Activated gamma-delta T cell treated with Interleukin-2 at 50 U/mL for 16 hours (primary cell): ENCODE data around the gene PTPN4.

ENCODE experiments used
- DNase-seq: peaks from one replicate; pipeline ENCODE4 v3.0.0-alpha.2; 2020

PTPN4 gene, protein sequence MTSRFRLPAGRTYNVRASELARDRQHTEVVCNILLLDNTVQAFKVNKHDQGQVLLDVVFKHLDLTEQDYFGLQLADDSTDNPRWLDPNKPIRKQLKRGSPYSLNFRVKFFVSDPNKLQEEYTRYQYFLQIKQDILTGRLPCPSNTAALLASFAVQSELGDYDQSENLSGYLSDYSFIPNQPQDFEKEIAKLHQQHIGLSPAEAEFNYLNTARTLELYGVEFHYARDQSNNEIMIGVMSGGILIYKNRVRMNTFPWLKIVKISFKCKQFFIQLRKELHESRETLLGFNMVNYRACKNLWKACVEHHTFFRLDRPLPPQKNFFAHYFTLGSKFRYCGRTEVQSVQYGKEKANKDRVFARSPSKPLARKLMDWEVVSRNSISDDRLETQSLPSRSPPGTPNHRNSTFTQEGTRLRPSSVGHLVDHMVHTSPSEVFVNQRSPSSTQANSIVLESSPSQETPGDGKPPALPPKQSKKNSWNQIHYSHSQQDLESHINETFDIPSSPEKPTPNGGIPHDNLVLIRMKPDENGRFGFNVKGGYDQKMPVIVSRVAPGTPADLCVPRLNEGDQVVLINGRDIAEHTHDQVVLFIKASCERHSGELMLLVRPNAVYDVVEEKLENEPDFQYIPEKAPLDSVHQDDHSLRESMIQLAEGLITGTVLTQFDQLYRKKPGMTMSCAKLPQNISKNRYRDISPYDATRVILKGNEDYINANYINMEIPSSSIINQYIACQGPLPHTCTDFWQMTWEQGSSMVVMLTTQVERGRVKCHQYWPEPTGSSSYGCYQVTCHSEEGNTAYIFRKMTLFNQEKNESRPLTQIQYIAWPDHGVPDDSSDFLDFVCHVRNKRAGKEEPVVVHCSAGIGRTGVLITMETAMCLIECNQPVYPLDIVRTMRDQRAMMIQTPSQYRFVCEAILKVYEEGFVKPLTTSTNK

DNA sequence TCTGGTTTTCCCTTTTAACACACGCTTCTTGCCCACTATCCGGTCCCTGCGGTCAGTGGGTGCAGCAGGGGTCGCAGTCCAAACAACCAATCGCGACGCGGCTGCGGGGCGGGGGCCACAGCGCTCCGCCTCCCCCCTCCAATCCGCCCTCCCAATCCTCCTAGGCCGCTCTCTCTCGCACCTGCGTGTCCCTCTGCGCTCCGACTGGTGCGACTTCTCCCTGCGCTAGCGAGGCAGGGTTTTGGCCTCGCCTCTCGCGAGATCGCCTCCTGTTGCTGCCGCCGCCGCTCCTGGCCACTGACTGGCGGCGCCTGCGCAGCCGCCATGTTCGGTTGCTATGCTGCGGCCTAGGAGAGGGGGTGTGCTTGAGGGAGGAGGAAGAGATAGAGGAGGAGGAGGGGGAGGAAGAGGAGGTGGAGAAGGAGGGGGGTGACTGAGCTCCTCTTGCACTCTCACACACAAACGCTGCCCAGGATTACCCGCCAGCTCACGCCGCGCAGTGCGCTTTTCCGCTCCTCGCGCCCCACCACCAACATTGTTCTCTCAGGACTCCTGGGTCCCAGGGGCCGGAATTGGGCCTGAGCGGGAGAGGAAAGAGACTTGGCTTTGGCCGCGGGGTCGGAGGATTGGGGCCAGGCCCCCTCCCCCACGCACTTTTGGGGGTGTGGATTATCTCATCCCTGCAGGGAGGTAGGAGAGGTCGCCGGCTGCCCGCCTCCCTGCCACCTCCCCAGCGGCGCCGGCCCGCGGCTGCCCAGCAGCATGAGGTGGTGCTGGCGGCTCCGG lies at the start of gene PTPN4:
Gene PTPN4 (plus strand): TSS at position 472 of the 786 bp plus-strand sequence. CDS start 49,932 bp downstream, outside the sequence.
- DNase-seq: peak; percentile 93

DNA sequence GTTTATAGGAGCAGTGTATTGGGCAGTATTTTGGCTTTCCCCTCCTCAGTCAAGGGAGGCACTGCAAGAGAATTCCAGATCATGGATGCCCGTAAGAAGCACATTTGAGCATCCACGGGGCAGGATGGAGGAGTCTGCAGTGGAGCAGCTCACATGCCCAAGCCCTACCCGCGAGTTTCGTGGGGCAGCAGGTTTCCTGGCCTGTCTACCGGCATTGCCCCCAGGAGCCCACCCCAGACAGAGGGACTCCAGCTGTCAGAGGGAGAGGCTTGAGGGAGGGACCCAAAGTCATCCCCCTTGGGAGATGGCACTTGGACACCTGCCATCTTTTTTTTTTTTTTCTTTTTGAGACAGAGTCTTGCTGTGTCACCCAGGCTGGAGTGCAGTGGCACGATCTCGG lies 49.4 kb upstream of the PTPN4 start:
- DNase-seq: no peak

GRCh38 chr2:119711352-119711751 lies 48.4 kb upstream of the PTPN4 start:
- no peak for DNase-seq

GRCh38 chr2:119712571-119712970 lies 47.2 kb upstream of the PTPN4 start:
- no peak for DNase-seq

- DNase-seq: no peak
Observed at GRCh38 chr2:119713819-119714490, 45.8 kb upstream of the PTPN4 start.

DNA sequence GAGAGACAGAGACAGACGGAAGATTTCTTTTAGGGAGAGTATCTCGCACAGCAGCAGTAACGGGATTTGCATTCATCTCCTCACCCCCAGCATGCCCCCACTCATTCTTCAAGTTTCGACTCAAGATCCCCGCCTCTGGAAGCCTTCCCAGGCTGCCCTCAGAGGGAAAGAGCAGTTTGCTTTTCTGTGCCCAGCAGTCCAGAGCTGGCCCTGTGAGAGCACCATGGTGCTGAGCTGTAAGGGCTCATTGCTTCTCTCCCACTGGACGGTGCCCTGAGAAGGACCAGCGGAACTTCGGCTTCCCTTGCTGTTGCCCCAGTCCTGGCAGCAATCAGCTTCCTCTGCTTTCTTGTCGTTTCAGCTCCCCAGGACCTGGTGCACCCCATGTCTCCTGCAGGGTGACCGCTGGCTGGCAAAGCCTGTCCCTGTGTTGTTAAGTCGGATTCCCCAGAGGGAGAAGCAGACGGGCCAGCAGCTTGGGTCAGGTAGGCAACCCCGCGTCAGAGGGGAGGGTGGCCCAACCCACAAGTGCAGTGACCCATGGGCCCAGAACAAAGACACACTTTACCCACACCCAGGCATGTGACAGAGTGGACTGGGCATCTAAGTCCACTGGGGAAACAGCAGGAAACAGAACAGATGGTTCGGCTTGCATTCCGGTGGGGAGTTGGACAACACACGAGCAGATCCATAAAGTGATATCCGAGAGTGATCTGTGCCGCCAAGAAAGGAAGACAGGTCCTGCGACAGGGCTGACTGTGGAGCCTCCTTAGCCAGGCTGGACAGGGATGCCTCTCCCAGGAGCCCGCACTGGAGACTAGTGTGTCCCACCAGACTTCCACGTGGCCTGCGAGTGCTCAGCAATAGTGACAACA lies 44.1 kb upstream of the PTPN4 start:
- no peak for DNase-seq

DNA sequence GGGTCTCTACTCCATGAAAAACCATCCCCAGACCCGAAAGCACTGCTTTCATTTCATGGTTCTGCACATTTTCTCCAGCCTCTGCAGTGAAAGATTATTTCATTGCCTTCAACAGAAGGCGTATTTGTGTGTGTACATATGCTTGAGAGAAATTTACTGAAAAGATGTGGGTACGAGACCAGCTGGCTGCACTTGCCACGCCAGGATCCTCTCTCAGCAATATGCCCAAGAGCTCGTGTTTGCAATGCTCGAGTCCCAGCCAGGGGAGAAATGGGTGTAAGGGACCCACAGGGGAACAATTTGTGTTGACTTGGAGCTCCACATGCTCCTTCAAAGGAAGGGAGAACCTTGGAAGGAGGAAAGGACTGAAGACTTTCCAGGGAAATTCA lies 43.4 kb upstream of the PTPN4 start:
- no peak for DNase-seq

GRCh38 chr2:119718501-119719260 lies 41.0 kb upstream of the PTPN4 start:
- DNase-seq: no peak

GRCh38 chr2:119719261-119719627 lies 40.5 kb upstream of the PTPN4 start:
- no peak for DNase-seq

- DNase-seq: no peak
Observed at GRCh38 chr2:119721043-119721442, 38.7 kb upstream of the PTPN4 start.

DNA sequence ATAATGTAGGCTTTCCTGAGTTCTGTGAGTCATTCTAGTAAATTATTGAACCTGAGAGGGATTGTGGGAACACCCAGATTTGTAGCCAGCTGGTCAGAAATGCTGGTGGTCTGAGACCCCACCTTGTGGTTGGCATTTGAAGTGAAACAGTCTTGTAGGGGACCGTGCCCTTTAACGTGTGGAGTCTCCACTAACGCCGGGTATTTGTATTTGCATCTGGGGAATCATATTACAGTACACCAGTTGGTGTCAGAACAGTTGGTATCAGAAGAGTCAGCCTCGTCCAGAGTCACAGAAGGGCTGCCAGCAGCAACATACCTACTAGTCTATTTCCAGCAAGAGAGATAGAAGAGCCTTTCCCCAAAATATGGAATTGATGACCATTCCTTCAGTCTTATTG lies 38.3 kb upstream of the PTPN4 start:
- no peak for DNase-seq

GRCh38 chr2:119721904-119722303 lies 37.8 kb upstream of the PTPN4 start:
- no peak for DNase-seq

DNA sequence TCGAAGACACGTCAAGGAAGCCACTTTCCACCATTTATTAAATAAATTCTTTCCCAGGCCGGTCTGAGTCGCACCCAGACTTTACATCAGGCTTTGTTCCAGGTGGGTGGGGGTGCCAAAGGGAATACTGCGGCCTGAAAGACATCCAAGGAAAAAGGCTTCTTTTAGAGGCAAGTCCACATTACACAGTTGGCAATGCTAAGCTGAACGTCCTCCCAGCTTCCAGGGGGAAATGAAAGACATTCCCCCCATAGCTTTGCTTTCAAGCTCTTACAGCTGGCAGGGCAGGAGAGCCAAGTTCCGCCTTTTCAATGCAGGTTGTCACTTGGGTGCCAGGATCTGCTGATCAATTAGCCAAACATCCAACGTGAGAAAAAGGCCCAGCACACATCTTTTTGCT lies 36.5 kb upstream of the PTPN4 start:
- no peak for DNase-seq

GRCh38 chr2:119723784-119724467 lies 35.8 kb upstream of the PTPN4 start:
- DNase-seq: no peak

GRCh38 chr2:119724656-119725485 lies 34.9 kb upstream of the PTPN4 start:
- no peak for DNase-seq

DNA sequence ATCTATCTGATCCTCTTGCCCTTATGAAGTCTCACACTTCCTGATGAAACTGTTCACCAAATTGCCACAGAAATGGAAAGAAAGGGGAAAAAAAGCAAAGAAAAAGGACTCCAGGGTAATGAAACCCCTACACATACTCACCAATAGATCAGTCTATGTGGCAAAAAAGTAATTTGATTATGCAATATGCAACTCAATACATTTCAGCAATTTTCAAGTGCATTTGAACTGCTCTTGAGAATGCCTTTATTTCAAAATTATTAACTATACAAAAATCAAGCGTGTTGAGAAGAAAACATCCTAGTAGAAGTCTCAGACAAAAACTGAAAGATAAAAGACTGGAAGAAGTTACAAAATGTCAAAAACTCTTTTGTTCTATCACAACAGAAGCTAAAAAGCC lies 32.2 kb upstream of the PTPN4 start:
- DNase-seq: no peak

DNA sequence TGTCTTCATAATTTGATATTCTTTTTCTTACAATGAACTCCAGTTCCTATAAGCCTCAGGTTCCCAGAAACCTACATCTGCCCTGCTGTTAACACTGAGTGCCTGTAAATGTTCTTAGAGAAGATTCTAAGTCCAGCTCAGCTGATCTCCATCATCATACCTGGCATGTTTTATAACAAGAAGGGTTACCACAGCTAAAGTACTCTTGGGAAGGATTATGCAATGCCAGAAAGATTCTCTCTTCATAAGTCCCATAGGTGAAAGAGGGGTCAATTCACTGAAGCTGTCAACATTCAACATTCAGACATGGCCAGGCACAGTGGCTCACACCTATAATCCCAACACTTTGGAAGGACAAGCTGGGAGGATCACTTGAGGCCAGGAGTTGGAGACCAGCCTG lies 31.3 kb upstream of the PTPN4 start:
- DNase-seq: no peak

GRCh38 chr2:119730671-119731177 lies 29.0 kb upstream of the PTPN4 start:
- DNase-seq: no peak

GRCh38 chr2:119731983-119732382 lies 27.7 kb upstream of the PTPN4 start:
- DNase-seq: no peak
